Neutrophil (primary cell): ENCODE data around the gene RABGAP1L.

Source experiments
- H3K27ac ChIP-seq: fragments of 200-600 bp; sonication (generic); 2 replicates; pipeline ENCODE4 v1.5.1; 2016; ENCODE audit warnings: mild to moderate bottlenecking, moderate library complexity
- H3K27me3 ChIP-seq: fragments of 200-600 bp; sonication (generic); 2 replicates; pipeline ENCODE4 v1.6.0; 2016; ENCODE audit warnings: mild to moderate bottlenecking
- H3K36me3 ChIP-seq: fragments of 200-600 bp; sonication (generic); 2 replicates; pipeline ENCODE4 v1.5.1; 2017
- H3K4me1 ChIP-seq, 2 experiments: fragments of 200-600 bp in 1 of 2; sonication (generic) in 1 of 2; 1 replicate in 1 of 2; 2 replicates in 1 of 2; pipeline versions ENCODE4 v1.5.1 to v1.6.1; 2013 to 2016; ENCODE audit warnings: low read depth in 1 of 2, low read length in 1 of 2, mild to moderate bottlenecking in 1 of 2, moderate library complexity in 1 of 2; ENCODE audit not compliant: control insufficient read depth in 1 of 2, insufficient read depth in 1 of 2
- H3K4me3 ChIP-seq, 2 experiments: fragments of 200-600 bp in 1 of 2; sonication (generic) in 1 of 2; 1 replicate in 1 of 2; 2 replicates in 1 of 2; pipeline ENCODE4 v1.5.1; 2013 to 2016; ENCODE audit warnings: low read depth in 1 of 2, low read length in 1 of 2, mild to moderate bottlenecking in 1 of 2, moderate library complexity in 1 of 2
- H3K9me3 ChIP-seq: fragments of 200-600 bp; sonication (generic); 2 replicates; pipeline ENCODE4 v1.5.1; 2016
- CTCF ChIP-seq: fragments of 200-600 bp; sonication (generic); IDR thresholded peaks from 2 replicates; pipeline ENCODE4 v1.5.1; 2016; ENCODE audit warnings: antibody characterized with exemption

RABGAP1L gene

GRCh38 chr1:174366946-174367345 is 207.6 kb downstream of the RABGAP1L start:
- no peak overlapping the region for H3K27ac ChIP-seq
- no peaks in the 10 kb centered on the region for H3K36me3 ChIP-seq
- TF ChIP-seq CTCF: no peak
- H3K27me3 ChIP-seq: no peaks in the 10 kb centered on the region
- no peak overlapping the region for H3K4me3 ChIP-seq
- H3K9me3 ChIP-seq: no peaks in the 10 kb centered on the region
- no peaks in the 10 kb centered on the region for H3K4me1 ChIP-seq

GRCh38 chr1:174367892-174368291 is 208.6 kb downstream of the RABGAP1L start:
- Histone ChIP-seq H3K27ac (no peak overlapping the region), H3K36me3 (no peaks in the 10 kb centered on the region), H3K9me3 (no peaks in the 10 kb centered on the region), H3K4me3 (no peak overlapping the region), H3K27me3 (no peaks in the 10 kb centered on the region), H3K4me1 (no peaks in the 10 kb centered on the region)
- no peak for TF ChIP-seq CTCF

- TF ChIP-seq CTCF: no peak
- no peaks in the 10 kb centered on the region for H3K4me1 ChIP-seq
- no peaks in the 10 kb centered on the region for H3K36me3 ChIP-seq
- H3K9me3 ChIP-seq: no peaks in the 10 kb centered on the region
- no peak overlapping the region for H3K4me3 ChIP-seq
- no peak overlapping the region for H3K27ac ChIP-seq
- no peaks in the 10 kb centered on the region for H3K27me3 ChIP-seq
Measured at GRCh38 chr1:174376030-174376429, 216.7 kb downstream of the RABGAP1L start.

- no peak for TF ChIP-seq CTCF
- Histone ChIP-seq H3K4me1 (no peaks in the 10 kb centered on the region), H3K27me3 (no peaks in the 10 kb centered on the region), H3K4me3 (no peak overlapping the region), H3K9me3 (no peaks in the 10 kb centered on the region), H3K27ac (no peak overlapping the region), H3K36me3 (no peaks in the 10 kb centered on the region)
Measured at GRCh38 chr1:174391716-174392115, 232.4 kb downstream of the RABGAP1L start.

- Histone ChIP-seq H3K27me3 (no peaks in the 10 kb centered on the region), H3K4me3 (no peak overlapping the region), H3K27ac (no peak overlapping the region), H3K9me3 (no peaks in the 10 kb centered on the region), H3K36me3 (no peaks in the 10 kb centered on the region), H3K4me1 (no peaks in the 10 kb centered on the region)
- TF ChIP-seq CTCF: no peak
Measured at GRCh38 chr1:174393885-174394284, 234.6 kb downstream of the RABGAP1L start.

- H3K4me3 ChIP-seq: no peak overlapping the region
- H3K9me3 ChIP-seq: no peaks in the 10 kb centered on the region
- no peaks in the 10 kb centered on the region for H3K36me3 ChIP-seq
- TF ChIP-seq CTCF: no peak
- no peak overlapping the region for H3K27ac ChIP-seq
- H3K4me1 ChIP-seq: no peaks in the 10 kb centered on the region
- H3K27me3 ChIP-seq: no peaks in the 10 kb centered on the region
Measured at GRCh38 chr1:174397261-174397660, 237.9 kb downstream of the RABGAP1L start.
